HG02981 (cell line): Measurements from ENCODE around the gene SLC18A2.
"Not testable (repeated sequence)": the region's sequence is repeated elsewhere in the genome, so short reads cannot be mapped to it uniquely, and the experiment has no call there.

Source experiments
- ATAC-seq: cut with Tn5 transposase; IDR thresholded peaks from one replicate; pipeline ENCODE4 v1.9.1; 2021; ENCODE audit warnings: mild to moderate bottlenecking, moderate library complexity; ENCODE audit not compliant: unreplicated experiment

SLC18A2 gene

GRCh38 chr10:117262291-117262902, 21.5 kb downstream of the SLC18A2 start:
- no peak for ATAC-seq

DNA sequence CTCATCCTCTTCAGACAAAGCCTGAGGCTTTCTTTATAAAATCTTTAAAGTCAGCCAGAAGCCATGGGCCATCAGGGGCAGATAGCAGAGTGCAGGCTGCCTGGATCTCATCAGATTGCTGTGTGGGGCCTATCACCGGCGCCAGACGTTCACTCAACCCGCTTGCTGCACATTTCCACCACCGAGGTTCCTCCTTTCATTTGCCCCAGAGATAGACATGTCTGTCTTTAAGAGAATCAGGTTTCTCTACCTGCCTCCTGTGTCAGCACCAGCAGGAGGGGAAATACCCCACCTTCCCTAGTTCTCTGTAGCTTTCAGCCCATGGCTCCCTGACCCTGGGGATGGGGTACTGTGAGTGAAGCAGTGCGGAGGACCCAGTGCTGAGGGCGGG, 22.0 kb downstream of the SLC18A2 start:
- ATAC-seq, result no peak

- ATAC-seq, result no peak
Measured at GRCh38 chr10:117264782-117265181, 23.9 kb downstream of the SLC18A2 start.

DNA sequence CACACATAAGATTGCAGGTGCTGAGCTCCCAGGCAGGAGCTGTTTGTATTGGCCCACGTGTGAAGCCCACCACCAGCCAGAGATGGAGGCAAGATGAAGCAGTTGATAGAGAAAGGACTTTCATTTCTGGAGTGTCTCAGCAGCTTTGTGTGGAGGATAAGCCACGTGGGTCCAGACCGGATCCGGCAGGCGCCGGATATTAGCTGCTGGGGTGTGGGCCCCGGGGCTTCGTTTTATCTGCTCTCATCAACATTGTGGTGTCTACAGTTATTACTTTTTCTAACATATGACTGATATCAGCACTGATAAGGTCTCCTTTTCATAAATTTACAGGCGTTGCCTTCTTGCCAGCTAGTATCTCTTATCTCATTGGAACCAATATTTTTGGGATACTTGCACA, 25.5 kb downstream of the SLC18A2 start:
- no peak for ATAC-seq

- ATAC-seq, result no peak
Measured at GRCh38 chr10:117266812-117267211, 25.9 kb downstream of the SLC18A2 start.

DNA sequence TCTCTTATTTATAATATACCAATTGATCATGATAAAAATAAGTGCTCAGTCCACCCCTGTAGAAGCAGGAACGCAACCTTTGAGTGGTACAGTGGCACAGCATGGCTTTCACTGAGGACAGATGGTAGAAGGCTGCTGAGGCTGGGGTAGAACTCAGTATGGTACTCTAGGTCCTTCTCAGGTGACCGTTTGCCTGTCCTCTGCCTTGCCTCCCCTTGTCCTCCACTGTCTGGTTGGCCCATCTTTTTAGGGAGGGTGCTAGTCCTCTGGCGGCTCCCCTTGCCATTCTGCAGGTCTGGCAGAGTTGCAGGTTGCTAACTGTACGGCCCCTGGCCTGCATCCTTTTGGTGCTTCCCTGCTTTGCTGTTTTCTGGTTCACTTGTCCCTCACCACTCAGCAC, 27.3 kb downstream of the SLC18A2 start:
- no peak for ATAC-seq

GRCh38 chr10:117268907-117269306, 28.0 kb downstream of the SLC18A2 start:
- ATAC-seq, result no peak

DNA sequence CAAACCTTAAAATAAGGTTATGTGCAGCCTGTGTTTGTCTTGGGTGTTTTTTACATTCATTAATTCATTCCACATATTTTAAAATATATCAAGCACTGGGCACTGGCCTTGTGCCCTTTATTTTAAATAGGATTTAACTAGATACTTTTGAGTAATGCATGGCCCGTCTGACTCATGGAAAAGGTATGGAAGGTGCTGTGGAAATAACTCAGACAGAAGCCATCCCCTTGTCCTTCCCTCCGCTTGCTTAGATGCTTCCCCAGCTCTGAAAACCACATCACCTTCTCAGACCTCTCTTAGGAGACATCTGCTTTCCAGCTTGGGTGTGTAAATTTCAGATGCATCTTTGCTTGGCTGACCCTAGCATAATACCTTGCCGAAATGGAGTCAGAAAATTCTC, 30.5 kb downstream of the SLC18A2 start:
- no peak for ATAC-seq

- ATAC-seq, result no peak
Measured at GRCh38 chr10:117272195-117273076, 31.5 kb downstream of the SLC18A2 start.

- no peak for ATAC-seq
Measured at GRCh38 chr10:117273980-117274379, 33.1 kb downstream of the SLC18A2 start.

- no peak for ATAC-seq
Measured at GRCh38 chr10:117274509-117274908, 33.6 kb downstream of the SLC18A2 start.

- no peak for ATAC-seq
Measured at GRCh38 chr10:117275121-117275520, 34.2 kb downstream of the SLC18A2 start.

GRCh38 chr10:117277675-117278074, 36.8 kb downstream of the SLC18A2 start:
- ATAC-seq, result no peak

GRCh38 chr10:117284716-117285494, 44.0 kb downstream of the SLC18A2 start:
- ATAC-seq, result no peak

DNA sequence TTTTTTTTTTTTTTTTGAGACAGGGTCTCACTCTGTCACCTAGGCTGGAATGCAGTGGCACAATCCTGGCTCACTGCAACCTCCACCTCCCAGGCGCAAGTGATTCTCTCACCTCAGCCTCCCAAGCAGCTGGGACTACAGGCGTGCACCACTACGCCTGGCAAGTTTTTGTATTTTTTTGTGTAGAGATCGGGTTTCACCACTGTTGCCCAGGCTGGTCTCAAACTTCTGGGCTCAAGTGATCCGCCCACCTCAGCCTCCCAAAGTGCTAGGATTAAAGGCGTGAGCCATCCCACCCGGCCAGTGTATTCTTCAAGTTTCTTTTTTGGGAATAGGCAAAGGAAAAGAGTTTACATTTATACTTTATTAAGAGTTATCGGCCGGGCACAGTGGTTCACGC, 50.0 kb downstream of the SLC18A2 start:
- not testable (repeated sequence) for ATAC-seq

- ATAC-seq, result no peak
Measured at GRCh38 chr10:117294039-117294645, 53.2 kb downstream of the SLC18A2 start.

DNA sequence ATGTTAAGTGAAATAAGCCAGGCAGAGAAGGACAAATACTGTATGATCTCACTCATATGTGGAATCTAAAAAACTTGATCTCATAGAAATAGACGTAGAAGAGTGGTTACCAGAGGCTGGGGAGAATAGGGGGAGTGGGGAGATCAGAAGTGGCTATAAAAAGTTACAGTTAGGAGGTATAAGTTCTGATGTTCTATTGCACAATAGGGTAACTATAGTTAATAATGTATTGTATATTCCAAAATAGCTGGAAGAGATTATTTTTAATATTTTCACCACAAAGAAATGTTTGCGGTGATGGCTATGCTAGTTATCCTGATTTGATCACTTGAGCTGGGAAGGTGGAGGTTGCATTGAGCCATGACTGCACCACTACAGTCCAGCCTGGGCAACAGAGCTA, 53.8 kb downstream of the SLC18A2 start:
- no peak for ATAC-seq

DNA sequence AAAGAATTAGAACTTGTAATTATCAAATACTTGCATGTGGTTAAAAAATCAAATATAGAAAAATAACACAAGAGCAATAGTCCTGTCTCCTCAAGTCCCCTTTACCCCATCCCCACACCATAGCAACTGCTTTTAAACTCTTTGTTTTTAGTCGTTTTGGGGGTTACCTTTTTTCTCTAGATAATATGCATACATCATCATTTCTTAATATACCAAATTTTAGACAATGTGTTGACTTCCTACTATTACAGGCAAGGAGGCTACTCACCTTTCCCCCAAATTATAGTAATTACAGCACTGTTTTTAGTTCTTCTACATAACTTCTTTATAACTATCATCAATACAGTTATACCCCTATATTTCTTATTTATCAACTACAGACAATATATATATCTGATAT, 57.3 kb downstream of the SLC18A2 start:
- no peak for ATAC-seq

DNA sequence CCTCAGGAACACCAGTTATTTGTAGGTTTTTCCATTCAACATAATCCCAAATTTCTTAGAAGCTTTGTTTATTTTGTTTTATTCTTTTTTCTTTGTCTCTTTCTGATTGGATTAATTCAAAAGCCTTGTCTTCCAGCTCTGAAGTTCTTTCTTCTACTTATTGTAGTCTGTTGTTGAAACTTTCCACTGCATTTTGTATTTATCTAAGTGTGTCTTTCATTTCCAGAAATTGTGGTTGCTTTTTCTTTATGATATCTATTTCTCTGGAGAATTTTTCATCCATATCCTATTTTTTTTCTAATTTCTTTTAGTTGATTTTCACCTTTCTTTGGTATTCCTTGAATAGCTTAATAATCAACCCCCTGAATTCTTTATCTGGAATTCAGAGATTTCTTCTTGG, 58.5 kb downstream of the SLC18A2 start:
- no peak for ATAC-seq

- ATAC-seq, result no peak
Measured at GRCh38 chr10:117300671-117301070, 59.8 kb downstream of the SLC18A2 start.

DNA sequence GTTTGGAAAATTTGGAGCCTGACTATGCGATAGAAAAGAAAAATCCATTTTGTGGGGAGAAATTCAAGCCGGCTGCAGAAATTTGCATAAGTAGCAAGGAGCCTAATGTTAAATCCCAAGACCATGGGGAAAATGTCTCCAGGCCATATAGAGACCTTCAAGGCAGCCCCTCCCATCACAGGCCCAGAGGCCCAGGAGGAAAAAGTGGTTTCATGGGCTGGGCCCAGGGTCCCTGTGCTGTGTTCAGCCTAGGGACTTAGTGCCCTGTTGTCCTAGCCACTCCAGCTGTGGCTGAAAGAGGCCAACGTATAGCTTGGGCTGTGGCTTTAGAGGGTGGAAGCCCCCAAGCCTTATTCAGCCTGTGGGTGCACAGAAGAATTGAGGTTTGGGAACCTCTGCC, 62.5 kb downstream of the SLC18A2 start:
- not testable (repeated sequence) for ATAC-seq
